GM18861 (cell line): ENCODE results near the gene SMC4.

Source experiments
- ATAC-seq: cut with Tn5 transposase; IDR thresholded peaks from one replicate; pipeline ENCODE4 v1.9.1; 2021; ENCODE audit not compliant: unreplicated experiment

The SMC4 gene

GRCh38 chr3:160473978-160474377 lies 74.5 kb downstream of the SMC4 start:
- no peak for ATAC-seq

- no peak for ATAC-seq
Observed at GRCh38 chr3:160474416-160474838, 75.0 kb downstream of the SMC4 start.

- no peak for ATAC-seq
Observed at GRCh38 chr3:160475153-160475552, 75.7 kb downstream of the SMC4 start.

- no peak for ATAC-seq
Observed at GRCh38 chr3:160475884-160476283, 76.4 kb downstream of the SMC4 start.

- ATAC-seq: no peak
Observed at GRCh38 chr3:160477750-160478149, 78.3 kb downstream of the SMC4 start.

- no peak for ATAC-seq
Observed at GRCh38 chr3:160478338-160478737, 78.9 kb downstream of the SMC4 start.

GRCh38 chr3:160479376-160479775 lies 79.9 kb downstream of the SMC4 start:
- no peak for ATAC-seq

- ATAC-seq: no peak
Observed at GRCh38 chr3:160480931-160481330, 81.5 kb downstream of the SMC4 start.

- no peak for ATAC-seq
Observed at GRCh38 chr3:160481856-160482255, 82.4 kb downstream of the SMC4 start.

- no peak for ATAC-seq
Observed at GRCh38 chr3:160482796-160483195, 83.3 kb downstream of the SMC4 start.
